Measurements from ENCODE around the gene PSRC1.

- TF ChIP-seq POLR2A (IDR thresholded peaks at IDR 0.05; ENCODE audit: low read depth, low read length) (no peak), MYC (IDR thresholded peaks at IDR 0.05; ENCODE audit: low read depth, low read length) (no peak), CTCF (IDR thresholded peaks at IDR 0.05; ENCODE audit: extremely low read depth in 1 of 2, insufficient read depth in 1 of 2, low read depth in 1 of 2, low read length in 2 of 2) (no peak), GATA2 (IDR thresholded peaks at IDR 0.05; ENCODE audit: insufficient read depth, insufficient read length, low read depth, low read length) (no peak), FOS (IDR thresholded peaks at IDR 0.05; ENCODE audit: borderline replicate concordance, insufficient read depth, low read length) (no peak), POLR2AphosphoS5 (IDR thresholded peaks at IDR 0.05; ENCODE audit: insufficient read depth, low read depth, low read length) (no peak), EZH2 (IDR thresholded peaks at IDR 0.05; ENCODE audit: borderline replicate concordance, low read depth, low read length, severe bottlenecking) (no peak), MAX (IDR thresholded peaks at IDR 0.05; ENCODE audit: insufficient read depth, insufficient read length) (no peak)
Measured at GRCh38 chr1:109251277-109252166, 31.4 kb downstream of the PSRC1 start.

Data from endothelial cell of umbilical vein (primary cell).